Upper lobe of left lung (tissue), 6 donors: ENCODE data around the gene NAP1L2. TPM values are rescaled to one million over a fixed set of nuclear protein-coding genes. Genes with fewer than 3 reads are reported as not detected.
"Not testable (repeated sequence)": the region's sequence is repeated elsewhere in the genome, so short reads cannot be mapped to it uniquely, and the experiment has no call there.

Experiments used
- ATAC-seq, 2 donors: fragments of 200-7000 bp; cut with Tn5 transposase; one replicate each; pipeline ENCODE4 v1.9.1; 2022; ENCODE audit warnings: mild to moderate bottlenecking in 2 of 2, moderate library complexity in 2 of 2; ENCODE audit not compliant: low FRiP score in 2 of 2
- DNase-seq, 2 donors: peaks; one replicate each; pipeline ENCODE4 v3.0.0-alpha.2; 2019 to 2020
- H3K27ac ChIP-seq, 4 donors: fragments of 200-600 bp; sonication (generic); one replicate each; pipeline ENCODE4 v1.5.1; 2016 to 2019
- H3K27me3 ChIP-seq, 4 donors: fragments of 200-600 bp; sonication (generic); one replicate each; pipeline ENCODE4 v1.5.1; 2017 to 2019
- H3K36me3 ChIP-seq, 4 donors: fragments of 200-600 bp; sonication (generic); one replicate each; pipeline ENCODE4 v1.5.1; 2016 to 2019
- H3K4me1 ChIP-seq, 4 donors: fragments of 200-600 bp; sonication (generic); one replicate each; pipeline ENCODE4 v1.5.1; 2018 to 2019
- H3K4me3 ChIP-seq, 4 donors: fragments of 200-600 bp; sonication (generic); one replicate each; pipeline ENCODE4 v1.5.1; 2017 to 2019; ENCODE audit warnings: mild to moderate bottlenecking in 2 of 4, moderate library complexity in 1 of 4
- H3K9me3 ChIP-seq, 4 donors: fragments of 200-600 bp; sonication (generic); one replicate each; pipeline ENCODE4 v1.5.1; 2018 to 2019
- EP300 ChIP-seq, 4 donors: sonication (generic); formaldehyde crosslinking; IDR thresholded peaks; one replicate each; pipeline ENCODE4 v1.5.1; 2017; ENCODE audit warnings: antibody characterized with exemption in 4 of 4, control low read depth in 2 of 4
- POLR2A ChIP-seq, 4 donors: fragments of 450-650 bp; IDR thresholded peaks; one replicate each; pipeline ENCODE4 v1.5.1; 2016 to 2017; ENCODE audit warnings: antibody characterized with exemption in 4 of 4, mild to moderate bottlenecking in 2 of 4
- POLR2AphosphoS5 ChIP-seq, 2 donors: sonication (generic); formaldehyde crosslinking; IDR thresholded peaks; one replicate each; pipeline ENCODE4 v1.5.1; 2017; ENCODE audit warnings: antibody characterized with exemption in 2 of 2
- WGBS, 2 donors: methylation state at CpG; one replicate each; pipeline ENCODE4 v1.1.5; 2017 to 2018; 5-methylcytosine and 5-hydroxymethylcytosine counted together
- total RNA-seq, 6 donors: library from RNA; depleted of rRNA in 4 of 6; stranded (reverse); fragments of >200 nt in 4 of 6; gene quantifications; one replicate each; pipeline versions ENCODE4 v1.1.0 to v1.2.1, GENCODE V29; 2016 to 2021
- TF ChIP-seq, protein P1 (sequence below), 6 experiments: fragments of 450-650 bp in 4 of 6; fragments of 200-600 bp in 2 of 6; sonication (generic) in 2 of 6; IDR thresholded peaks; one replicate each; pipeline ENCODE4 v1.5.1; 2016 to 2019; ENCODE audit warnings: antibody characterized with exemption in 6 of 6
- donor health status: DM: no; HTN: no; CAD: no; lungs with moderate emphysema.
- donor health status: DM: no; HTN: yes; CAD: no; lungs with severe emphysema.

Gene NAP1L2
- total RNA-seq, 6 donors from 2014 or later: 1.3 to 2.5 (median 1.5) TPM; not detected in 2

DNA sequence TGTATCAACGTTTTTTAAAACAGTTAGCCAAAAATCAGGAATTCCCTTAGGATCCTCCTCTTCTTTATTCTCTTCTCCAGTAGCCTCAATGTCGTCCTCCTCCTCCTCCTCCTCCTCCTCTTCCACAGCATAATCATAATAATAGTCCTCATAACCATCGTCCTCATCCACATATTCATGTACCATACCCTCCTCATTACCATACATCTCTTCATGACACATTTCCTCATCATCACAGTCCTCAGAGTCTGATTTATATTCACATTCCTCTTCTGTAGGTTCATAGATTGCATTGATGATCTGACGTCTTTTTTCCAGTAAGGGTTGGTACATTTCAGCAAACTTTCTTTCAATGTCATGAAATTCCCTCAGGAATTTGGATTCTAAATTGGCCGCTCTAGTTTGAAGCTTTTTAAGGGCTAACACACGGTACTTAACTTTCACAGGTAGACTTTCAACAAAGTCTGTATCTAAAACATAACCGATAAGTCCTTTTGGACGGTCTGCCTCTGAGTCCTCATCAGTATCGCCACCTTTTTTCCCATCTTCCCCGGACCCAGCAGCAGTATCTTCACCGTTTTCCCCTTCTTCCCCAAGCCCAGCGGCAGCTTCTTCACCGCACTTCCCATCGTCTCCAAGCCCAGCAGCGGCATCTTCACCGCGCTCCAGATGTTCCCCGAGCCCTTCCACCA lies 771 bp downstream of the NAP1L2 start:
- Histone ChIP-seq H3K27ac (peak overlapping the region in 1 of 4 donors; percentile 56), H3K27me3 (no peaks in the 10 kb centered on the region), H3K4me3 (peak overlapping the region in 3 of 4 donors; percentile 35 to 51 (median 50)), H3K36me3 (no peaks in the 10 kb centered on the region), H3K4me1 (no peaks in the 10 kb centered on the region), H3K9me3 (no peaks in the 10 kb centered on the region)
- TF ChIP-seq, protein P1, sequence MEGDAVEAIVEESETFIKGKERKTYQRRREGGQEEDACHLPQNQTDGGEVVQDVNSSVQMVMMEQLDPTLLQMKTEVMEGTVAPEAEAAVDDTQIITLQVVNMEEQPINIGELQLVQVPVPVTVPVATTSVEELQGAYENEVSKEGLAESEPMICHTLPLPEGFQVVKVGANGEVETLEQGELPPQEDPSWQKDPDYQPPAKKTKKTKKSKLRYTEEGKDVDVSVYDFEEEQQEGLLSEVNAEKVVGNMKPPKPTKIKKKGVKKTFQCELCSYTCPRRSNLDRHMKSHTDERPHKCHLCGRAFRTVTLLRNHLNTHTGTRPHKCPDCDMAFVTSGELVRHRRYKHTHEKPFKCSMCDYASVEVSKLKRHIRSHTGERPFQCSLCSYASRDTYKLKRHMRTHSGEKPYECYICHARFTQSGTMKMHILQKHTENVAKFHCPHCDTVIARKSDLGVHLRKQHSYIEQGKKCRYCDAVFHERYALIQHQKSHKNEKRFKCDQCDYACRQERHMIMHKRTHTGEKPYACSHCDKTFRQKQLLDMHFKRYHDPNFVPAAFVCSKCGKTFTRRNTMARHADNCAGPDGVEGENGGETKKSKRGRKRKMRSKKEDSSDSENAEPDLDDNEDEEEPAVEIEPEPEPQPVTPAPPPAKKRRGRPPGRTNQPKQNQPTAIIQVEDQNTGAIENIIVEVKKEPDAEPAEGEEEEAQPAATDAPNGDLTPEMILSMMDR (IDR thresholded peaks at IDR 0.05): no peak
- no peak for TF ChIP-seq POLR2A (IDR thresholded peaks at IDR 0.05)
- no peak for TF ChIP-seq POLR2AphosphoS5 (IDR thresholded peaks at IDR 0.05)
- no peak for TF ChIP-seq EP300 (IDR thresholded peaks at IDR 0.05)
- ATAC-seq (peak in 1 of 2 donors; percentile 16), DNase-seq (no peak)
- 4 to 27% methylated on average over 18 of the region's 18 CpGs for WGBS, 2 donors

DNA sequence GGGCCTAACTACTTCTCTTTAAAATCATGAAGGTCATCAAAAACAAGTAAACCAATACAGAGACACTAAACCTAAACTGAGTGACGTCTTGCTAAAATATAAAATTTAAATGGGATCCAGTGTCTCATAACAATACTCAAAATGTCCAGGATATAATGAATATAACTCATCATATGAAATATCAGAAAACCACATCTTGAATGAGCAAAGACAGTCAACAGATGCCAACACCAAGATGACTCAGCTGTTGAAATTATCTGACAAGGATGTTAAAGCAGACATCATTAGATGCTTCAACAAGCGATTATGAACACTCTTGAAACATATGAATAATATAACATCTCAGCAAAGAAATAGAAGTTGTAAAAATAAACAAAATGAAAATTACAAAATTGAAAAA lies 8.3 kb downstream of the NAP1L2 start:
- Histone ChIP-seq H3K4me3 (no peak overlapping the region), H3K27me3 (no peaks in the 10 kb centered on the region), H3K36me3 (no peaks in the 10 kb centered on the region), H3K9me3 (peaks cover 0 to 8% (median 0%) of the 10 kb centered on the region in 4 donors), H3K4me1 (no peaks in the 10 kb centered on the region), H3K27ac (no peak overlapping the region)
- no peak for DNase-seq
- ATAC-seq: no peak
- WGBS, 2 donors: 60 to 67% methylated on average over 2 of the region's 2 CpGs
- TF ChIP-seq POLR2AphosphoS5 (IDR thresholded peaks at IDR 0.05): no peak
- no peak for TF ChIP-seq POLR2A (IDR thresholded peaks at IDR 0.05)
- TF ChIP-seq, protein P1 (IDR thresholded peaks at IDR 0.05): no peak
- no peak for TF ChIP-seq EP300 (IDR thresholded peaks at IDR 0.05)

DNA sequence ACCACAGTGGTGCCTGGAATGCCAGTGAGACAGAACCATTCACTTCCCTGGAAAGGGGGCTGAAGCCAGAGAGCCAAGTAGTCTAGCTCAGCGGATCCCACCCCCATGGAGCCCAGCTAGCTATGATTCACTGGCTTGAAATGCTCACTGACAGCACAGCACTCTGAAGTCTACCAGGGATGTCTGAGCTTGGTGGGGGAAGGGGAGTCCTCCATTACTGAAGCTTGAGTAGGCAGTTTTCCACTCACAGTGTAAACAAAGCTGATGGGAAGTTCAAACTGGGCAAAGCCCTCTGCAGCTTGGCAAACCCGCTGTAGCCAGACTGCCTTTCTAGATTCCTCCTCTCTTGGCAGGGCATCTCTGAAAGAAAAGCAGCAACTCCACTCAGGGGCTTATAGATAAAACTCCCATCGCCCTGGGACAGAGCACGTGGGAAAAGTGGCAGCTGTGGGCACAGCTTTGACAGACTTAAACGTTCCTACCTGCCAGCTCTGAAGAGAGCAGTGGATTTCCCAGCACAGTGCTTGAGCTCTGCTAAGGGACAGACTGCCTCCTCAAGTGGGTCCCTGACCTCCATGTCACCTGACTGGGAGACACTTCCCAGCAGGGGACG lies 32.0 kb downstream of the NAP1L2 start:
- Histone ChIP-seq H3K27ac (no peak overlapping the region), H3K9me3 (no peaks in the 10 kb centered on the region), H3K4me1 (no peaks in the 10 kb centered on the region), H3K4me3 (no peak overlapping the region), H3K27me3 (no peaks in the 10 kb centered on the region), H3K36me3 (no peaks in the 10 kb centered on the region)
- DNase-seq: no peak
- no peak for ATAC-seq
- 65 to 70% methylated on average over 3 to 6 of the region's 6 CpGs for WGBS, 2 donors
- TF ChIP-seq POLR2A (IDR thresholded peaks at IDR 0.05): no peak
- TF ChIP-seq EP300 (IDR thresholded peaks at IDR 0.05): no peak
- no peak for TF ChIP-seq POLR2AphosphoS5 (IDR thresholded peaks at IDR 0.05)
- TF ChIP-seq, protein P1 (IDR thresholded peaks at IDR 0.05): no peak

DNA sequence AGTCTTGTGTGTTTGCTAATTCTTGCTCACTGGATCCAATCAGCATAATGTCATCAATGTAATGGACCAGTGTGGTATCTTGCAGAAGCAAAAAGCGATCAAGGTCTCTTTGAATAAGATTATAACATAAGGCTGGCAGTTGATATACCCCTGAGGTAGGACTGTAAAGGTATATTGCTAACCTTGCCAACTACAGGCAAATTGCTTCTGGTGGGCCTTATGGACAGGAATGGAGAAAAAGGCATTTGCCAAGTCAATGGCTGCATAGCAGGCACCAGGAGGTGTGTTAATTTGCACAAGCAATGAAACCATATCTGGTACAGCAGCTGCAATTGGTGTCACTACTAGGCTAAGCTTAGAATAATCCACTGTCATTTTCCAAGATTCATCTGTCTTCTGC lies 45.7 kb downstream of the NAP1L2 start:
- not testable (repeated sequence) for H3K4me1 ChIP-seq, H3K4me3 ChIP-seq, H3K36me3 ChIP-seq, DNase-seq, H3K27me3 ChIP-seq, H3K27ac ChIP-seq, ATAC-seq
- 88 to 100% methylated on average over 1 of the region's 1 CpG for WGBS, 2 donors
- H3K9me3 ChIP-seq: peaks cover 0 to 13% (median 0%) of the 10 kb centered on the region in 4 donors

Other genes starting within 250 kb of the NAP1L2 start
- not detected for gene PABPC1L2B, start 211.9 kb downstream of the NAP1L2 start, total RNA-seq
- not detected for gene PABPC1L2A, start 135.3 kb downstream of the NAP1L2 start, total RNA-seq
- gene CDX4, start 232.2 kb upstream of the NAP1L2 start, total RNA-seq: not detected